ENCODE measurements around the gene ZSWIM3. TPM values are rescaled to one million over a fixed set of nuclear protein-coding genes. Genes with fewer than 3 reads are reported as not detected.

Gene ZSWIM3
- total and polyA plus RNA-seq, 2 of the 13 experiments (the other 11 are each of a cell fraction or from before 2014, with no cell fraction given), result 5.2 to 5.8 TPM

DNA sequence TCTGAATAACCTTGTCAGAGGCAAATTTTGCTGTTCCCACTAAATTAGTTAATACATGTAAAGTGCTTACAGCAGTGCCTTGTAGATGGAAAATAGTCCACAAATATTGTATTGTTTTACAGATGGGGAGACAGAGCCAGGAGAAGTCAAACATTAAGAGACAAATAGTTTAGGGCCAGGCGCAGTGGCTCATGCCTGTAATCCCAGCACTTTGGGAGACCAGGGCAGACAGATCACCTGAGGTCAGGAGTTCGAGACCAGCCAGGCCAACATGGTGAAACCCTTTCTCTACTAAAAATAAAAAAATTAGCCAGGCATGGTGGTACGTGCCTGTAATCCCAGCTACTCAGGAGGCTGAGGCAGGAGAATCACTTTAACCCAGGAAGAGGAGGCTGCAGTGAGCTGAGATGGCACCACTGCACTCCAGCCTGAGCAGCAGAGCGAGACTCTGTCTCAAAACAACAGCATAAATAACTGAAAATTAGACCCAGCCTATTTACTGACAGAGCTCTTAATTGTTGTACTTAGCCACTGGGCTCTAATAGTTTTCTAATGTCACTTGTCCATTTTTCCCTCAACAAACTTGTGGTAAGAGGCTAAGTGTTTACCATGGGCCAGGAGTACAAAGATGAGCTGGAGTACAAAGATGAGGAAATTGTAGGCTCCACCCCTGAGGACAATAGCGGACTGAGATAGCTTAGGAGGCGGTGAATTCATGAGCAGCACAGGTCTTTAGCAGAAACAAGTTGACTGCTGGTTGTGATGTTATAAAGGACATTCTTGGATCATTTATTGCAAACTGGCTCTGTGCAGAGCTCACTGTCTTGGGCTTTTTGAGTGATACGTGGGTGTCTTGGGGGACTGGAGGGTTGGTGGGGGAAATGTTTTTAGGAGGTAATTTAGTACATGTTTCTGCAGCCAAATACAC is 6.4 kb downstream of the ZSWIM3 start (continued):
- TF ChIP-seq, protein P1, sequence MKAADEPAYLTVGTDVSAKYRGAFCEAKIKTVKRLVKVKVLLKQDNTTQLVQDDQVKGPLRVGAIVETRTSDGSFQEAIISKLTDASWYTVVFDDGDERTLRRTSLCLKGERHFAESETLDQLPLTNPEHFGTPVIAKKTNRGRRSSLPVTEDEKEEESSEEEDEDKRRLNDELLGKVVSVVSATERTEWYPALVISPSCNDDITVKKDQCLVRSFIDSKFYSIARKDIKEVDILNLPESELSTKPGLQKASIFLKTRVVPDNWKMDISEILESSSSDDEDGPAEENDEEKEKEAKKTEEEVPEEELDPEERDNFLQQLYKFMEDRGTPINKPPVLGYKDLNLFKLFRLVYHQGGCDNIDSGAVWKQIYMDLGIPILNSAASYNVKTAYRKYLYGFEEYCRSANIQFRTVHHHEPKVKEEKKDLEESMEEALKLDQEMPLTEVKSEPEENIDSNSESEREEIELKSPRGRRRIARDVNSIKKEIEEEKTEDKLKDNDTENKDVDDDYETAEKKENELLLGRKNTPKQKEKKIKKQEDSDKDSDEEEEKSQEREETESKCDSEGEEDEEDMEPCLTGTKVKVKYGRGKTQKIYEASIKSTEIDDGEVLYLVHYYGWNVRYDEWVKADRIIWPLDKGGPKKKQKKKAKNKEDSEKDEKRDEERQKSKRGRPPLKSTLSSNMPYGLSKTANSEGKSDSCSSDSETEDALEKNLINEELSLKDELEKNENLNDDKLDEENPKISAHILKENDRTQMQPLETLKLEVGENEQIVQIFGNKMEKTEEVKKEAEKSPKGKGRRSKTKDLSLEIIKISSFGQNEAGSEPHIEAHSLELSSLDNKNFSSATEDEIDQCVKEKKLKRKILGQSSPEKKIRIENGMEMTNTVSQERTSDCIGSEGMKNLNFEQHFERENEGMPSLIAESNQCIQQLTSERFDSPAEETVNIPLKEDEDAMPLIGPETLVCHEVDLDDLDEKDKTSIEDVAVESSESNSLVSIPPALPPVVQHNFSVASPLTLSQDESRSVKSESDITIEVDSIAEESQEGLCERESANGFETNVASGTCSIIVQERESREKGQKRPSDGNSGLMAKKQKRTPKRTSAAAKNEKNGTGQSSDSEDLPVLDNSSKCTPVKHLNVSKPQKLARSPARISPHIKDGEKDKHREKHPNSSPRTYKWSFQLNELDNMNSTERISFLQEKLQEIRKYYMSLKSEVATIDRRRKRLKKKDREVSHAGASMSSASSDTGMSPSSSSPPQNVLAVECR (CRISPR knock-in tag; IDR thresholded peaks at IDR 0.05; ENCODE audit: borderline replicate concordance), result no peak; the same call in 1 of the 2 replicates
- TF ChIP-seq, protein P2, sequence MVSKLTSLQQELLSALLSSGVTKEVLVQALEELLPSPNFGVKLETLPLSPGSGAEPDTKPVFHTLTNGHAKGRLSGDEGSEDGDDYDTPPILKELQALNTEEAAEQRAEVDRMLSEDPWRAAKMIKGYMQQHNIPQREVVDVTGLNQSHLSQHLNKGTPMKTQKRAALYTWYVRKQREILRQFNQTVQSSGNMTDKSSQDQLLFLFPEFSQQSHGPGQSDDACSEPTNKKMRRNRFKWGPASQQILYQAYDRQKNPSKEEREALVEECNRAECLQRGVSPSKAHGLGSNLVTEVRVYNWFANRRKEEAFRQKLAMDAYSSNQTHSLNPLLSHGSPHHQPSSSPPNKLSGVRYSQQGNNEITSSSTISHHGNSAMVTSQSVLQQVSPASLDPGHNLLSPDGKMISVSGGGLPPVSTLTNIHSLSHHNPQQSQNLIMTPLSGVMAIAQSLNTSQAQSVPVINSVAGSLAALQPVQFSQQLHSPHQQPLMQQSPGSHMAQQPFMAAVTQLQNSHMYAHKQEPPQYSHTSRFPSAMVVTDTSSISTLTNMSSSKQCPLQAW (CRISPR knock-in tag; IDR thresholded peaks at IDR 0.05), result peak; percentile 63; the same call in 1 of the 2 replicates
- TF ChIP-seq ATRX (CRISPR knock-in tag; IDR thresholded peaks at IDR 0.05; ENCODE audit: borderline replicate concordance) (no peak), NRL (CRISPR knock-in tag; IDR thresholded peaks at IDR 0.05; ENCODE audit: borderline replicate concordance) (no peak), SRSF1 (optimal IDR thresholded peaks at IDR 0.05; ENCODE audit: low read depth, low read length) (no peak), PCBP1 (IDR thresholded peaks at IDR 0.05; ENCODE audit: borderline replicate concordance, low read depth, low read length) (no peak), ZNF124 (CRISPR knock-in tag; IDR thresholded peaks at IDR 0.05) (peak; percentile 80)
- TF ChIP-seq, protein P3, sequence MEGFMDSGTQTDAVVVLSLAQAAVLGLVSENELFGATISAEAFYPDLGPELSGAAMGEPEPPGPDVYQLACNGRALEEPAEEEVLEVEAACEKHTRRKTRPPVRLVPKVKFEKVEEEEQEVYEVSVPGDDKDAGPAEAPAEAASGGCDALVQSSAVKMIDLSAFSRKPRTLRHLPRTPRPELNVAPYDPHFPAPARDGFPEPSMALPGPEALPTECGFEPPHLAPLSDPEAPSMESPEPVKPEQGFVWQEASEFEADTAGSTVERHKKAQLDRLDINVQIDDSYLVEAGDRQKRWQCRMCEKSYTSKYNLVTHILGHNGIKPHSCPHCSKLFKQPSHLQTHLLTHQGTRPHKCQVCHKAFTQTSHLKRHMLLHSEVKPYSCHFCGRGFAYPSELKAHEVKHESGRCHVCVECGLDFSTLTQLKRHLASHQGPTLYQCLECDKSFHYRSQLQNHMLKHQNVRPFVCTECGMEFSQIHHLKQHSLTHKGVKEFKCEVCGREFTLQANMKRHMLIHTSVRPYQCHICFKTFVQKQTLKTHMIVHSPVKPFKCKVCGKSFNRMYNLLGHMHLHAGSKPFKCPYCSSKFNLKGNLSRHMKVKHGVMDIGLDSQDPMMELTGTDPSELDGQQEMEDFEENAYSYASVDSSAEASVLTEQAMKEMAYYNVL (CRISPR knock-in tag; IDR thresholded peaks at IDR 0.05; ENCODE audit: borderline replicate concordance), result no peak
- TF ChIP-seq, protein P4, sequence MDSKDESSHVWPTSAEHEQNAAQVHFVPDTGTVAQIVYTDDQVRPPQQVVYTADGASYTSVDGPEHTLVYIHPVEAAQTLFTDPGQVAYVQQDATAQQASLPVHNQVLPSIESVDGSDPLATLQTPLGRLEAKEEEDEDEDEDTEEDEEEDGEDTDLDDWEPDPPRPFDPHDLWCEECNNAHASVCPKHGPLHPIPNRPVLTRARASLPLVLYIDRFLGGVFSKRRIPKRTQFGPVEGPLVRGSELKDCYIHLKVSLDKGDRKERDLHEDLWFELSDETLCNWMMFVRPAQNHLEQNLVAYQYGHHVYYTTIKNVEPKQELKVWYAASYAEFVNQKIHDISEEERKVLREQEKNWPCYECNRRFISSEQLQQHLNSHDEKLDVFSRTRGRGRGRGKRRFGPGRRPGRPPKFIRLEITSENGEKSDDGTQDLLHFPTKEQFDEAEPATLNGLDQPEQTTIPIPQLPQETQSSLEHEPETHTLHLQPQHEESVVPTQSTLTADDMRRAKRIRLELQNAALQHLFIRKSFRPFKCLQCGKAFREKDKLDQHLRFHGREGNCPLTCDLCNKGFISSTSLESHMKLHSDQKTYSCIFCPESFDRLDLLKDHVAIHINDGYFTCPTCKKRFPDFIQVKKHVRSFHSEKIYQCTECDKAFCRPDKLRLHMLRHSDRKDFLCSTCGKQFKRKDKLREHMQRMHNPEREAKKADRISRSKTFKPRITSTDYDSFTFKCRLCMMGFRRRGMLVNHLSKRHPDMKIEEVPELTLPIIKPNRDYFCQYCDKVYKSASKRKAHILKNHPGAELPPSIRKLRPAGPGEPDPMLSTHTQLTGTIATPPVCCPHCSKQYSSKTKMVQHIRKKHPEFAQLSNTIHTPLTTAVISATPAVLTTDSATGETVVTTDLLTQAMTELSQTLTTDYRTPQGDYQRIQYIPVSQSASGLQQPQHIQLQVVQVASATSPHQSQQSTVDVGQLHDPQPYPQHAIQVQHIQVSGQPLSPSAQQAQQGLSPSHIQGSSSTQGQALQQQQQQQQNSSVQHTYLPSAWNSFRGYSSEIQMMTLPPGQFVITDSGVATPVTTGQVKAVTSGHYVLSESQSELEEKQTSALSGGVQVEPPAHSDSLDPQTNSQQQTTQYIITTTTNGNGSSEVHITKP (CRISPR knock-in tag; IDR thresholded peaks at IDR 0.05; ENCODE audit: low read depth), result 0 out of 2 replicates have a peak, but pooled peaks have one; percentile 29
- TF ChIP-seq, protein P5, sequence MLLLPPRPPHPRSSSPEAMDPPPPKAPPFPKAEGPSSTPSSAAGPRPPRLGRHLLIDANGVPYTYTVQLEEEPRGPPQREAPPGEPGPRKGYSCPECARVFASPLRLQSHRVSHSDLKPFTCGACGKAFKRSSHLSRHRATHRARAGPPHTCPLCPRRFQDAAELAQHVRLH (CRISPR knock-in tag; IDR thresholded peaks at IDR 0.05; ENCODE audit: borderline replicate concordance, low read depth), result 0 out of 2 replicates have a peak, but pooled peaks have one; percentile 33
- TF ChIP-seq, protein P6, sequence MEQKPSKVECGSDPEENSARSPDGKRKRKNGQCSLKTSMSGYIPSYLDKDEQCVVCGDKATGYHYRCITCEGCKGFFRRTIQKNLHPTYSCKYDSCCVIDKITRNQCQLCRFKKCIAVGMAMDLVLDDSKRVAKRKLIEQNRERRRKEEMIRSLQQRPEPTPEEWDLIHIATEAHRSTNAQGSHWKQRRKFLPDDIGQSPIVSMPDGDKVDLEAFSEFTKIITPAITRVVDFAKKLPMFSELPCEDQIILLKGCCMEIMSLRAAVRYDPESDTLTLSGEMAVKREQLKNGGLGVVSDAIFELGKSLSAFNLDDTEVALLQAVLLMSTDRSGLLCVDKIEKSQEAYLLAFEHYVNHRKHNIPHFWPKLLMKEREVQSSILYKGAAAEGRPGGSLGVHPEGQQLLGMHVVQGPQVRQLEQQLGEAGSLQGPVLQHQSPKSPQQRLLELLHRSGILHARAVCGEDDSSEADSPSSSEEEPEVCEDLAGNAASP (CRISPR knock-in tag; IDR thresholded peaks at IDR 0.05; ENCODE audit: borderline replicate concordance), result peak; percentile 43

Data from HepG2 (cell line).